GM12874 (cell line): ENCODE results near the gene HSD3B2.

Experiments used
- TF ChIP-seq, protein P1 (sequence below): IDR thresholded peaks from 2 replicates; pipeline ENCODE4 v1.5.1; 2011; ENCODE audit warnings: low read depth, mild to moderate bottlenecking, control low read depth, low read length, moderate library complexity; ENCODE audit not compliant: insufficient read depth

HSD3B2 gene

DNA sequence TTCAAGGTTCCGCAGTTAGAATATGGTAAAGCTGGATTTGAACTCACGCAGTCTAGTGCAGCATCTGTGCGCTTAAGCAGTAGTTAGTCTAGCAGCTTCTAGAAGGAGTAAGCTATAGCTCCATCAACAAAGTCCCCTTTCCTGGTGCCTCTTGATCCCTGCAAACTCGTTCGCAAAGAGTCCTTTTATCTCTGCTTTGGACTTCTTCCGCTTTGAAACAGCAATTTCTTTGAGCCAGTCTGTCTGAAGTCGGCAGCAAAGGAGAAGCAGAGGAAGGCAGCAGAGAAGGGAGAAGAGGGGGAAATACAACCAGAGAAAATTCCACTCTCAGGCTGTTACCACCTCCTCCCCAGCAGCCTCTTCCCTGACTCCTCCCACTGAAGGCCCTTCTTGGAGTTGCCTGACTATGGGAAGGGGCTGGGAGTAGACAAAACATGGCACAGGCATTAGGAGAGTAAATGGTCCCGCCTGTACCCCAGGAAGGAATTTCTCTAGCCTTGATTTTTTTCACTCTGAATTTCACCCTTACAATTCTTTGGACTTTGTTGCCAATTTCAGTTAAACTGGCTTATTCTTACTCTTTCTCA lies 25.9 kb downstream of the HSD3B2 start:
- TF ChIP-seq, protein P1, sequence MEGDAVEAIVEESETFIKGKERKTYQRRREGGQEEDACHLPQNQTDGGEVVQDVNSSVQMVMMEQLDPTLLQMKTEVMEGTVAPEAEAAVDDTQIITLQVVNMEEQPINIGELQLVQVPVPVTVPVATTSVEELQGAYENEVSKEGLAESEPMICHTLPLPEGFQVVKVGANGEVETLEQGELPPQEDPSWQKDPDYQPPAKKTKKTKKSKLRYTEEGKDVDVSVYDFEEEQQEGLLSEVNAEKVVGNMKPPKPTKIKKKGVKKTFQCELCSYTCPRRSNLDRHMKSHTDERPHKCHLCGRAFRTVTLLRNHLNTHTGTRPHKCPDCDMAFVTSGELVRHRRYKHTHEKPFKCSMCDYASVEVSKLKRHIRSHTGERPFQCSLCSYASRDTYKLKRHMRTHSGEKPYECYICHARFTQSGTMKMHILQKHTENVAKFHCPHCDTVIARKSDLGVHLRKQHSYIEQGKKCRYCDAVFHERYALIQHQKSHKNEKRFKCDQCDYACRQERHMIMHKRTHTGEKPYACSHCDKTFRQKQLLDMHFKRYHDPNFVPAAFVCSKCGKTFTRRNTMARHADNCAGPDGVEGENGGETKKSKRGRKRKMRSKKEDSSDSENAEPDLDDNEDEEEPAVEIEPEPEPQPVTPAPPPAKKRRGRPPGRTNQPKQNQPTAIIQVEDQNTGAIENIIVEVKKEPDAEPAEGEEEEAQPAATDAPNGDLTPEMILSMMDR, result no peak

DNA sequence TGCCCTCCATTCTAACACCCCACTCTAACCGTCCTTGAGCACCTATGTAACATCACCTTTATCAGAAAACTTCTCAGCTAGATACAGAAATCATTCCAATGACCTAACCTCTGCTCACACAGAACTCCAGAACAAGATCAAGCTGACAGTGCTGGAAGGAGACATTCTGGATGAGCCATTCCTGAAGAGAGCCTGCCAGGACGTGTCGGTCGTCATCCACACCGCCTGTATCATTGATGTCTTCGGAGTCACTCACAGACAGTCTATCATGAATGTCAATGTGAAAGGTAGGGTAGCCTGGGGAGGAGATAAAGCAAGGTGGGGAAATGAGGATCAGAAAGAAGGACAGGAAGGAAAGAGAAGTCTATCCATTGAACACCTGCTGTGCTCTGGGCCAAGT lies 27.8 kb downstream of the HSD3B2 start:
- TF ChIP-seq, protein P1, result no peak

DNA sequence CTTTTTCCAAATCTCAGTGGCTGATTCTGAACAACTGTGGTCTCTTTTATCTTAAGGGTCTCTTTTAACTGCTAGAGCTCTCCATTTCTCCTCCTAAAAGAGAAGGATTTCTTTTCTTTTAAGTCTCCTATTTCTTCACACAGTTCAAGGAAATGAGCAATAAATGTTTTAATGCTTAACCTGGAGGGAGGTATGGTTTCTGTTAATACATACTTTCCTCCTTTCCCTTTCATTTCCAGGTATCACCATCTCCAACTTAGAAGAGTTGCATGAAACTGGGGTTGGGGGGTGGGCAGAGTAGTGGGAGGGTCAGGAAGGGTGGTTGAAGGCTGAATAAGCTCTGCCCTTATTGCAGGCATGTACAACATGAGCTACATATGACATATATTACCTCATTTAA lies 31.4 kb downstream of the HSD3B2 start:
- TF ChIP-seq, protein P1, result no peak

DNA sequence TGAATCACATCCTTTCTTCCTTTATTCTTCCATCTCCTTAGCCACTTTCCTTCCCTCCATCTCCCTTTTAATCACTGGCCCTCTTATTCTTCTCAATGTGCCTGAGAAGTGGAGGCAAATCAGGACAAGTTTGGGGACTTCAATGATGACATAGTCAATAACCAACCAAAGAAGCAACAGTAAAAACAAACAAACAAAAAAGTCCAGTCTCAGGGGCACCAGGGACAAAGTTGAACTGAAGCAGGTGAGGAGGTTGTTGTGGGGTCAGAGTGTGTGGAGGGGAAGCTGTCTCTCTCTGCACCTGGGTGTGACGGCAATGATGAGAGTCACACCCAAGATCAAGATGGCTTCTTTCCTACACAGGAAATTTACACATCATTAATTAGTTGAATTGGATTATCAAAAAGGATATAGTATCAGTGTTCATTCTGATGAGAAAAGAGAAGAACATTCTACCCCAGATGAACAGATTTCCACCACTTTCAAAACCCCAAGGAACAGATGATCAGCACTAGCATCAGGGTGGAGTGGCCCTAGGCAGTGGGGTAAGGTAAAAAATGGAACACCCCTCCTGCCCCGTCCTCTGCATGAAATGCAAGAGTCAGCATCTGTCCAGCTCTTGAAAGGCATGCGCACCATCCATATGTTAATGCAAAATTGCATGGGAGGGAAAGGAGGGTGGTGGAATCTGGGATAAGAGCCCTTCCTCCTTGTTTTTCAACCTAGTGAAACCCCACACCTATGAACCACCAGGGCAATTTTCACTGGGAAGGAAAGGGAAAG lies 32.6 kb downstream of the HSD3B2 start:
- TF ChIP-seq, protein P1, result no peak

DNA sequence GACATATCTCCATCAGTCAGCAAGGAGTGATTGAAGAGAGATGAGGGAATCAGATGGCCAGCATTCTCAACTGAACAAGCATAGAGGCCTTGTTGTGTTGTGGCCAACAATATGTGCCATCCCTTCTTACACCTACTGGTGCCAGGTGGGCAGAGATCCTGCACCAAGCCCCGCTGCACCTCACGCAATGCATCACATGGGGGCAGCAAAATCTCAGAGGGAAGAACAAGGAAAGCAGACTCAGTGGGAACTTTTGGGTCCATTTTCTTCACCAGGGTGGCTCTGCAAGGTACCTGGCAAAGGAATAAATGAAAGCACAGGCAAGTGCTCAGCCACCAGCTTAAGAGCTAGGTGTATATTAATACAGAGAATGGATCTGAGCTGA lies 33.2 kb downstream of the HSD3B2 start:
- TF ChIP-seq, protein P1, result no peak

DNA sequence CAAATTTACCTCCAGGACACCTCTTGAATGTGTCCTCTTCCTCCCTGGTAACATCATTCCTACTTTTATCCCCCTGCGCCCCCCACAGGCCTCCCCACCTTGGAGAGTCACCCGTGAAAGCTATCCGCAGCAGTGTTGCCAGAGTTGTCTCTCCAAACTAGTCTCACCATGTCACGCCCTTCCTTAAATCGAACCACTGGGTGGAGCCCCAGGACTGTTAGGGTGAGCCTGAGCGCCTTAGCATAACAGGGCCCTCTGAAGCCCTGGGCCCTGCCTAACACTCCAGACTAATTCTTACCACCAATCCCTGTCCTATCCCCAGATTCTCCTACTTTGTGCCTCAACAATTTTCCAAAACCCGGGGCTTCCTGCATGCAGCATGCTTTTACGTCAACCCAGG lies 35.0 kb downstream of the HSD3B2 start:
- TF ChIP-seq, protein P1, result no peak

DNA sequence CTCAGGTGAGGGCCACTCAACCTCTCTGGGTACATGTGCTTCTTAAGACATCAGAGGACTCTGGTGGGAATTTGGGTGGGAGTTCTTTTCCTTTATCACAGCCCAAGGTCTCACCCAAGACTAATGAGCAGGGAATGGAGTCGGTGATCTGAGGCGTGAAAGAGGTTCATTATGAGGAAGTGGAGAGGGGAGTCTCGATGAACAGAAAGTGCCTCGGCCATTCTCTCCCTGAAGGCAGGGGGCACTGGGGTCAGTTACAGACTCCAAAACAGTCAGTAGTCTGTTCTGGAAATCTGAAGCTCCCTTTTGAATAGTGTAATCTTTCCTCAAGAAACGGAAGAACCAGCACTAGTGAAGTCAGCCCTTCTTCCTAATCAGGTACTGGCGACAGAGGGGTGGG lies 36.2 kb downstream of the HSD3B2 start:
- TF ChIP-seq, protein P1, result no peak
